AG04450 (cell line): ENCODE measurements around the gene CORIN. TPM values are rescaled to one million over a fixed set of nuclear protein-coding genes. Genes with fewer than 3 reads are reported as not detected.

Experiments
- CTCF ChIA-PET: fragments of 300-600, 350-600 bp; formaldehyde crosslinking; extraction: SDS; loops from one replicate; lab custom pipeline; 2022; ENCODE audit warnings: antibody characterized with exemption, inconsistent platforms; lab: Charles Lee
- POLR2A ChIA-PET: fragments of 350-600 bp; formaldehyde crosslinking; extraction: SDS; loops from one replicate; lab custom pipeline; 2021; ENCODE audit warnings: antibody characterized with exemption, inconsistent platforms; lab: Yijun Ruan, JAX
- DNase-seq: peaks from one replicate; pipeline ENCODE4 v3.0.0-alpha.2; 2011; ENCODE audit warnings: low read depth, low spot score
- H3K27ac ChIP-seq: one replicate; pipeline ENCODE4 v1.5.1; 2012; ENCODE audit warnings: low read depth, low read length, control low read depth
- H3K27me3 ChIP-seq: one replicate; pipeline ENCODE4 v1.6.0; 2012; ENCODE audit warnings: low read length; ENCODE audit not compliant: control insufficient read depth, insufficient read depth
- H3K4me3 ChIP-seq: 2 replicates; pipeline ENCODE4 v1.5.1; 2011; ENCODE audit warnings: mild to moderate bottlenecking, low read depth, low read length, control low read depth
- H3K9me3 ChIP-seq: 2 replicates; pipeline ENCODE4 v1.5.1; 2012; ENCODE audit warnings: low read length; ENCODE audit not compliant: control insufficient read depth, insufficient read depth
- CTCF ChIP-seq: IDR thresholded peaks from 2 replicates; pipeline ENCODE4 v1.5.1; 2011; ENCODE audit warnings: low read depth, low read length, control low read depth, inconsistent platforms
- polyA plus RNA-seq: library from polyadenylated mRNA; depleted of rRNA; stranded (reverse); fragments of >200 nt; gene quantifications from 2 replicates; pipeline ENCODE4 v1.2.3, GENCODE V29; 2011

CORIN gene
- polyA plus RNA-seq, 1 experiment, result 29.6 TPM

- Histone ChIP-seq H3K4me3 (no peak overlapping the region), H3K27me3 (peaks cover 3% of the 10 kb centered on the region), H3K27ac (no peak overlapping the region), H3K9me3 (no peaks in the 10 kb centered on the region)
- POLR2A ChIA-PET, result no interaction called here
- no peak for TF ChIP-seq CTCF
- CTCF ChIA-PET, result interaction anchor here (1.0 to 4.2 kb wide), 4 partner anchors 16 to 231 kb away, joined by 3 to 61 read pairs (median 20); partner anchors contain the start of gene CORIN
- DNase-seq, result no peak
Observed at GRCh38 chr4:47703008-47703407, 134.9 kb downstream of the CORIN start.

- CTCF ChIA-PET, result interaction anchor here (0.6 to 2.7 kb wide), 3 partner anchors 135 to 236 kb away, joined by 3 to 15 read pairs (median 3); no protein-coding TSS in a partner anchor
- no peak for DNase-seq
- Histone ChIP-seq H3K4me3 (no peak overlapping the region), H3K27ac (no peak overlapping the region), H3K27me3 (peaks cover 3% of the 10 kb centered on the region), H3K9me3 (no peaks in the 10 kb centered on the region)
- no peak for TF ChIP-seq CTCF
- POLR2A ChIA-PET, result no interaction called here
Observed at GRCh38 chr4:47701286-47701685, 136.6 kb downstream of the CORIN start.

GRCh38 chr4:47698837-47699236 lies 139.0 kb downstream of the CORIN start:
- H3K27ac ChIP-seq, result no peak overlapping the region
- ChIA-PET CTCF (interaction anchor here (0.6 to 1.5 kb wide), 4 partner anchors 29 to 1427 kb away, joined by 3 to 4 read pairs (median 3); no protein-coding TSS in a partner anchor), POLR2A (no interaction called here)
- H3K27me3 ChIP-seq, result peaks cover 3% of the 10 kb centered on the region
- H3K4me3 ChIP-seq, result no peak overlapping the region
- H3K9me3 ChIP-seq, result no peaks in the 10 kb centered on the region
- no peak for DNase-seq
- TF ChIP-seq CTCF, result no peak

- DNase-seq, result no peak
- H3K4me3 ChIP-seq, result no peak overlapping the region
- ChIA-PET CTCF (interaction anchor here (0.8 to 1.3 kb wide), 3 partner anchors 9 to 28 kb away, joined by 3 to 4 read pairs (median 4); no protein-coding TSS in a partner anchor), POLR2A (no interaction called here)
- no peak overlapping the region for H3K27ac ChIP-seq
- TF ChIP-seq CTCF, result no peak
- H3K27me3 ChIP-seq, result peaks cover 3% of the 10 kb centered on the region
- H3K9me3 ChIP-seq, result no peaks in the 10 kb centered on the region
Observed at GRCh38 chr4:47696823-47697222, 141.0 kb downstream of the CORIN start.

- POLR2A ChIA-PET, result no interaction called here
- no peak for TF ChIP-seq CTCF
- CTCF ChIA-PET, result interaction anchor here (1.6 kb wide), 1 partner anchor 10 kb away, joined by 6 read pairs; no protein-coding TSS in a partner anchor
Observed at GRCh38 chr4:47695260-47695659, 142.6 kb downstream of the CORIN start.

More at GRCh38 chr4:47695260-47695659, 142.6 kb downstream of the CORIN start:
- no peaks in the 10 kb centered on the region for H3K9me3 ChIP-seq
- no peak overlapping the region for H3K27ac ChIP-seq
- DNase-seq, result no peak
- H3K27me3 ChIP-seq, result no peaks in the 10 kb centered on the region
- H3K4me3 ChIP-seq, result no peak overlapping the region
